CD4-positive, alpha-beta T cell treated with Interleukin-2 at 100 ng/mL for 4 hours (primary cell): ENCODE results near the gene STAT5A.
"Not testable (repeated sequence)": the region's sequence is repeated elsewhere in the genome, so short reads cannot be mapped to it uniquely, and the experiment has no call there.

ENCODE experiments used
- DNase-seq: peaks from one replicate; pipeline ENCODE4 v3.0.0-alpha.2; 2020; ENCODE audit warnings: low spot score

The STAT5A gene

GRCh38 chr17:42308446-42308845, 20.1 kb downstream of the STAT5A start:
- no peak for DNase-seq

- DNase-seq: no peak
Observed at GRCh38 chr17:42309142-42309541, 20.8 kb downstream of the STAT5A start.

- DNase-seq: no peak
Observed at GRCh38 chr17:42309986-42310786, 21.9 kb downstream of the STAT5A start.

GRCh38 chr17:42310787-42311215, 22.5 kb downstream of the STAT5A start:
- no peak for DNase-seq

GRCh38 chr17:42311240-42312034, 23.1 kb downstream of the STAT5A start:
- no peak for DNase-seq

GRCh38 chr17:42312035-42312284, 23.7 kb downstream of the STAT5A start:
- DNase-seq: no peak

GRCh38 chr17:42312285-42313130, 24.2 kb downstream of the STAT5A start:
- DNase-seq: peak; percentile 74

GRCh38 chr17:42313389-42313772, 25.1 kb downstream of the STAT5A start:
- DNase-seq: no peak

GRCh38 chr17:42313773-42314566, 25.7 kb downstream of the STAT5A start:
- DNase-seq: peak; percentile 36

- DNase-seq: peak; percentile 24
Observed at GRCh38 chr17:42315402-42316156, 27.3 kb downstream of the STAT5A start.

GRCh38 chr17:42316755-42317154, 28.5 kb downstream of the STAT5A start:
- no peak for DNase-seq

- no peak for DNase-seq
Observed at GRCh38 chr17:42317266-42317845, 29.1 kb downstream of the STAT5A start.

- not testable (repeated sequence) for DNase-seq
Observed at GRCh38 chr17:42317967-42318366, 29.7 kb downstream of the STAT5A start.

- DNase-seq: no peak
Observed at GRCh38 chr17:42321555-42321954, 33.3 kb downstream of the STAT5A start.

GRCh38 chr17:42322382-42323267, 34.3 kb downstream of the STAT5A start:
- peak; percentile 95 for DNase-seq

- no peak for DNase-seq
Observed at GRCh38 chr17:42323268-42323773, 35.0 kb downstream of the STAT5A start.

GRCh38 chr17:42325026-42325425, 36.7 kb downstream of the STAT5A start:
- DNase-seq: no peak

- DNase-seq: no peak
Observed at GRCh38 chr17:42329025-42329976, 41.0 kb downstream of the STAT5A start.
